OCI-LY1 (cell line): ENCODE results near the gene RRAD.

Source experiments
- EZH2 ChIP-seq: fragments of 200-600 bp; sonication (generic), shearing (Covaris generic); IDR thresholded peaks from 2 replicates; pipeline ENCODE4 v1.8.0; 2017; ENCODE audit warnings: borderline replicate concordance, mixed run types, mild to moderate bottlenecking, antibody characterized with exemption, low read length, moderate library complexity, mixed read lengths
- TF ChIP-seq, protein P1 (sequence below): fragments of 200-600 bp; sonication (generic), shearing (Covaris generic); IDR thresholded peaks from 2 replicates; pipeline ENCODE4 v1.5.1; 2017; ENCODE audit warnings: mild to moderate bottlenecking, antibody characterized with exemption, low read length, moderate library complexity, mixed read lengths

DNA sequence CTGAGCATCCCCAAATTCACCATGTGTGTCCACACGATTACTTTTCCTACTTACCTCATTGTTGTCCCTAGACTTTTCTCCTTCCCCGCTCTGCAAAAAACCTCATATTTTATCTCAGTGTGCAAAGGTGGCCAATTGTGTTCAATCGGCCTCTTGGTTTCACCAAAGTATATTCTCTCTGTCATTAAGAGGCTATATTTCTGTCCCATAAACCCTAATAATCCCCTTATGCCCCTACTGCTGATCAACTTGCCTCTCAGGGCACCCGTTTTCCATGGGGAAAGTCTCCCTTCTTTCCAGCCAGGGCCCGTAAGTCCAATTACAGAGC is 21.6 kb upstream of the RRAD start:
- TF ChIP-seq, protein P1, sequence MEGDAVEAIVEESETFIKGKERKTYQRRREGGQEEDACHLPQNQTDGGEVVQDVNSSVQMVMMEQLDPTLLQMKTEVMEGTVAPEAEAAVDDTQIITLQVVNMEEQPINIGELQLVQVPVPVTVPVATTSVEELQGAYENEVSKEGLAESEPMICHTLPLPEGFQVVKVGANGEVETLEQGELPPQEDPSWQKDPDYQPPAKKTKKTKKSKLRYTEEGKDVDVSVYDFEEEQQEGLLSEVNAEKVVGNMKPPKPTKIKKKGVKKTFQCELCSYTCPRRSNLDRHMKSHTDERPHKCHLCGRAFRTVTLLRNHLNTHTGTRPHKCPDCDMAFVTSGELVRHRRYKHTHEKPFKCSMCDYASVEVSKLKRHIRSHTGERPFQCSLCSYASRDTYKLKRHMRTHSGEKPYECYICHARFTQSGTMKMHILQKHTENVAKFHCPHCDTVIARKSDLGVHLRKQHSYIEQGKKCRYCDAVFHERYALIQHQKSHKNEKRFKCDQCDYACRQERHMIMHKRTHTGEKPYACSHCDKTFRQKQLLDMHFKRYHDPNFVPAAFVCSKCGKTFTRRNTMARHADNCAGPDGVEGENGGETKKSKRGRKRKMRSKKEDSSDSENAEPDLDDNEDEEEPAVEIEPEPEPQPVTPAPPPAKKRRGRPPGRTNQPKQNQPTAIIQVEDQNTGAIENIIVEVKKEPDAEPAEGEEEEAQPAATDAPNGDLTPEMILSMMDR, result no peak
- TF ChIP-seq EZH2, result no peak
